ENCODE data around the gene MGP. TPM values are rescaled to one million over a fixed set of nuclear protein-coding genes. Genes with fewer than 3 reads are reported as not detected.

Gene MGP
- total and polyA plus RNA-seq, 2 of the 8 experiments (the other 6 are each of a cell fraction or from before 2014, with no cell fraction given): not detected

GRCh38 chr12:14854586-14855183 is 31.0 kb downstream of the MGP start:
- Histone ChIP-seq H3K79me2 (ENCODE audit: control insufficient read depth in 1 of 2, insufficient read depth in 2 of 2, low read length in 2 of 2) (no peaks in the 10 kb centered on the region), H3K56ac (replicated peaks; ENCODE audit: insufficient read length, low read depth, low read length) (no peak overlapping the region), H3K23me2 (ENCODE audit: low read depth, low read length) (no peaks in the 10 kb centered on the region), H2AK5ac (ENCODE audit: low read depth, low read length) (no peak overlapping the region), H3K14ac (ENCODE audit: insufficient read length) (no peak overlapping the region), H2BK120ac (replicated peaks; ENCODE audit: low read depth, low read length) (no peak overlapping the region), H3K27me3 (replicated peaks in 1 of 4; ENCODE audit: control insufficient read depth in 3 of 4, extremely low read depth in 1 of 4, insufficient read depth in 3 of 4, low read length in 3 of 4) (no peaks in the 10 kb centered on the region), H2BK15ac (ENCODE audit: low read length) (no peak overlapping the region), H2AFZ (ENCODE audit: low read length) (peak overlapping the region; percentile 11; the same call in 1 of the 2 replicates), H2BK20ac (ENCODE audit: low read length) (no peak overlapping the region), H3K79me1 (ENCODE audit: low read depth, low read length) (no peaks in the 10 kb centered on the region), H2BK5ac (ENCODE audit: low read depth, low read length) (no peak overlapping the region), H2BK12ac (ENCODE audit: low read depth, low read length) (no peak overlapping the region), H4K5ac (ENCODE audit: insufficient read length, low read depth, low read length) (no peak overlapping the region), H4K8ac (ENCODE audit: extremely low read depth, insufficient read depth, low read length) (no peak overlapping the region), H3K9ac (replicated peaks in 1 of 4; ENCODE audit: extremely low read depth in 1 of 4, low read depth in 3 of 4, low read length in 3 of 4) (no peak overlapping the region), H4K91ac (replicated peaks; ENCODE audit: insufficient read length, low read length) (no peak overlapping the region), H3K4ac (replicated peaks; ENCODE audit: insufficient read length, low read depth, low read length) (no peak overlapping the region), H3K27ac (ENCODE audit: low read depth, low read length) (no peak overlapping the region), H3K4me3 (ENCODE audit: extremely low read depth in 1 of 4, insufficient read depth in 2 of 4, low read depth in 3 of 4, low read length in 4 of 4) (no peak overlapping the region), H4K20me1 (replicated peaks in 1 of 2; ENCODE audit: control insufficient read depth in 1 of 2, insufficient read depth in 2 of 2, low read length in 2 of 2) (no peaks in the 10 kb centered on the region), H3K36me3 (ENCODE audit: control insufficient read depth in 2 of 4, insufficient read depth in 4 of 4, low read length in 3 of 4) (no peaks in the 10 kb centered on the region), H3K18ac (ENCODE audit: extremely low read depth, low read length) (no peak overlapping the region), H3K4me2 (ENCODE audit: insufficient read depth in 1 of 2, low read depth in 2 of 2, low read length in 2 of 2) (no peak overlapping the region), H3K4me1 (replicated peaks in 1 of 4; ENCODE audit: control insufficient read depth in 3 of 4, insufficient read depth in 4 of 4, low read length in 3 of 4) (peaks cover 0 to 6% (median 0%) of the 10 kb centered on the region in 4 experiments; a peak in 2 of 7 replicates), H3K9me3 (ENCODE audit: insufficient read depth in 2 of 2, low read depth in 1 of 2, low read length in 1 of 2) (no peaks in the 10 kb centered on the region), H3K23ac (ENCODE audit: insufficient read length) (no peak overlapping the region)
- ChIA-PET CTCF (ENCODE audit: partially characterized antibody) (interaction anchor here (1.0 to 1.4 kb wide), 3 partner anchors 11 to 141 kb away, joined by 3 to 6 read pairs (median 5); no protein-coding TSS in a partner anchor), POLR2A (ENCODE audit: partially characterized antibody) (no interaction called here)
- TF ChIP-seq CTCF (IDR thresholded peaks at IDR 0.05; ENCODE audit: control extremely low read depth in 1 of 3, insufficient read depth in 1 of 3, low read depth in 1 of 3, low read length in 3 of 3) (no peak), CHD2 (IDR thresholded peaks at IDR 0.05; ENCODE audit: low read length) (no peak), JUND (IDR thresholded peaks at IDR 0.05; ENCODE audit: low read length) (no peak), SAP30 (IDR thresholded peaks at IDR 0.05; ENCODE audit: insufficient read depth, insufficient replicate concordance, low read length) (no peak), ATF2 (IDR thresholded peaks at IDR 0.05; ENCODE audit: low read length) (no peak), GABPA (IDR thresholded peaks at IDR 0.05; ENCODE audit: borderline replicate concordance, insufficient read depth, low read length) (no peak), CEBPB (IDR thresholded peaks at IDR 0.05; ENCODE audit: low read depth, low read length) (no peak)
- WGBS, 2 experiments (ENCODE audit: extremely low coverage in 1 of 2, insufficient coverage in 1 of 2, insufficient read length in 1 of 2, insufficient replicate concordance in 2 of 2, low coverage in 1 of 2, low lambda C conversion rate in 2 of 2, missing lambda C conversion rate in 1 of 2): 88% methylated on average over 6 of the region's 6 CpGs; no CpG with 5 or more reads in 1 of the 2 experiments
- FAIRE-seq (no peak), DNase-seq (ENCODE audit: low read depth in 1 of 2, low spot score in 2 of 2) (no peak)

Data from H1 (cell line).